HuH-7 (cell line): ENCODE measurements around the gene EIF4B.

Source experiments
- DNase-seq: peaks from one replicate; pipeline ENCODE4 v3.0.0; 2011; ENCODE audit warnings: low spot score

The EIF4B gene

DNA sequence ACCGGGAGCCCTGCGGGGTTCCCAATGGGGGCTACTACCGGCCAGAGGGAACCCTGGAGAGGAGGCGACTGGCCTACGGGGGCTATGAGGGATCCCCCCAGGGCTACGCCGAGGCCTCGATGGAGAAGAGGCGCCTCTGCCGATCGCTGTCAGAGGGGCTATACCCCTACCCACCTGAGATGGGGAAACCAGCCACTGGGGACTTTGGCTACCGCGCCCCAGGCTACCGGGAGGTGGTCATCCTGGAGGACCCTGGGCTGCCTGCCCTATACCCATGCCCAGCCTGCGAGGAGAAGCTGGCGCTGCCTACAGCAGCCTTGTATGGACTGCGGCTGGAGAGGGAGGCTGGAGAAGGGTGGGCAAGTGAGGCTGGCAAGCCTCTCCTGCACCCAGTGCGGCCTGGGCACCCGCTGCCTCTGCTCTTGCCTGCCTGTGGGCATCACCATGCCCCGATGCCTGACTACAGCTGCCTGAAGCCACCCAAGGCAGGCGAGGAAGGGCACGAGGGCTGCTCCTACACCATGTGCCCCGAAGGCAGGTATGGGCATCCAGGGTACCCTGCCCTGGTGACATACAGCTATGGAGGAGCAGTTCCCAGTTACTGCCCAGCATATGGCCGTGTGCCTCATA lies 53.3 kb downstream of the EIF4B start:
- no peak for DNase-seq

GRCh38 chr12:53060064-53060720 lies 53.9 kb downstream of the EIF4B start:
- no peak for DNase-seq

GRCh38 chr12:53060721-53061276 lies 54.5 kb downstream of the EIF4B start:
- no peak for DNase-seq

- peak; percentile 67 for DNase-seq
Observed at GRCh38 chr12:53061404-53062010, 55.3 kb downstream of the EIF4B start.

DNA sequence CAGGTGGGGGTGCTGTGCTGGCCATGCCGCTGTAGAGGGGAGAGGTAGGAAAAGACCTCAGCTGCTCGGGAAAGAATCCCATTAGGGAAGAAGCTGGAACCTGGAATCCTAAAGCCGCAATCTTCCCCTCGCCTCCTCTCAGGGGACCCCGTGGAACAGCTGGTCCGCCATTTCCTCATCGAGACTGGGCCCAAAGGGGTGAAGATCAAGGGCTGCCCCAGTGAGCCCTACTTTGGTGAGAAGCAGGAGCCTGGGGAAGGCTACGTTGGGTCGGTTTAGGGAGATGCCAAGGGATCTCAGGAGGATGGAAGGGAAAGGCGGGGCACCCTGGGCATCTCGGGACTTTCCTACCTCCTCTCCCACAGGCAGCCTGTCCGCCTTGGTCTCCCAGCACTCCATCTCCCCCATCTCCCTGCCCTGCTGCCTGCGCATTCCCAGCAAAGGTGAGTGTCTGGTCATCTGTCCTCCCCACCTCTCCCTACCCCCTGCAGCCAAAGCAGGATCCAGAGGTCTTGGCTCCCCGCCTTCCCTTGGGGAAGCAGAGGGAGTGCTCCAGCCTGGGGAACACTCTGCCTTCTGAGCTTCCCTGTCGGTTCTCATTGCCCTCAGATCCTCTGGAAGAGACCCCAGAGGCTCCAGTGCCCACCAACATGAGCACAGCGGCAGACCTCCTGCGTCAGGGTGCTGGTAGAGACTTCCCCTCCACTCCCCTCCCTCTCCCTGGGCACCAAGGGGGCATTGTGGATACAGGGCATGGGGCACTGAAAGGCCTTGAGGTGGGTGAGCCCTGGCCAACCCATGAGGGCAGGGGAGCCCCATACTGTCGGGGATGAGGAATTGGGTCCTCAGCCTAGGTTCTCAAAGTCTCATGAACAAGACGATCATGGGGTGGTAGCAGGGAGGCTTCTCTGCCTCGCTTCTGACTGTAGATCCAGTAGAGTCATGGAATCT lies 56.0 kb downstream of the EIF4B start:
- DNase-seq, result no peak

- no peak for DNase-seq
Observed at GRCh38 chr12:53062977-53063707, 56.9 kb downstream of the EIF4B start.

DNA sequence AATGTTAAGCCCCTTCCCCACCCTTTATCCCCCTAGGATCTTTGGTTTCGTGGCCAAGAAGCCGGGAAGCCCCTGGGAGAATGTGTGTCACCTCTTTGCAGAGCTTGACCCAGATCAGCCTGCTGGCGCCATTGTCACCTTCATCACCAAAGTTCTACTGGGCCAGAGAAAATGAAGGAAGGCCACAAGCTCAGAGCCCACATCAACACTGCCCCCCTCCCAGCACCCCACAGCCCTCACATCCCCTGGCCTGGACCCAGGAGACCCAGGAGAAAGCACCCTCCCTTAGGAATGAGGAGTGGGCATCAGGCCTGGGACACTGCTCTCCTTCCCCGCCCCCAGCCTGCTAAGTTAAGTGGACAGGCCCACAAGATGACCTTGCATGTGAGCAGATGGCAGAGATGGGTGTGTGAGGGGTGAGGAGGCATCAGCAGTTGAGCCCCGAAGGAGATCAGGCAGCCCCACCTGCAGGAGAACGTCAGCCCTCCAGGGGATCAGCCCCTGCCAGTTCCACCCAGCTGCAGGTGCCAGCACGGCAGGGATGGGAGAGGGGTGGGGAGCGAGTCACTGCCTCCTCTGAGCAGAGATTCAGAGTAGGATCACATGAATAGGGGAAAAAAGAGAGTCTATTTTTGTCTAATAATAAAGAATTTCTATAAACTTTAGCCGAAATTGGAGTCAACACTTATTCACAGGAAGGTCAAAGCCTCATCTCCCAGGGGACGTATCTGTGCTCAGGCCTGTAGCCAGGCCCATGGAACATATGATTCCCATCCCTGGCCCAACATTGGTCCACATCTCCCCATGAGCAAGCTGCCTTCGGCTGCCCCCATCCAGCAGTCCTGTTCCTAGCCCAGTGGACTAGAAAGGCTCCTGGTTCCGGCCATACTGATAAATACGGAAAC lies 57.7 kb downstream of the EIF4B start:
- no peak for DNase-seq

GRCh38 chr12:53064613-53065436 lies 58.6 kb downstream of the EIF4B start:
- no peak for DNase-seq

DNA sequence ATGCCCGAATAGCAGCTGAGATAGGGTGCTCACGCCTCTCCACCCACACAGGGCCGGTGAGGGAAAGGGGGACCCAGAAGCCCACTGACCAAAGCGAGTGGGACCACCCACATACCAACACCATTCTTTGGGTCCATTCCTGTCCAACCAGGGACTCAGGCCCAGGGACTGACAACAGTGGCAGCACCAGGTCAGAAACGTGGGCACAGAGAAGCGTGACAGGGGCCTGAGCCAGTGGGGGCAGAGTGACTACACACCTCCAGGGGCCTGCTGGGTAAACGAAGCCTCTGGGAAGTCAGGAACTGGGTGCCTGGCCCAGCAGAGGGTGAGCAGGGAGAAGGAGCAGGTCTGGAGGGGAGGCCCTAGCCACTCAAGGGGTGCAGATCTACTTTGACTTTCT lies 59.2 kb downstream of the EIF4B start:
- DNase-seq, result no peak

- peak; percentile 98 for DNase-seq
Observed at GRCh38 chr12:53065975-53066931, 60.0 kb downstream of the EIF4B start.

DNA sequence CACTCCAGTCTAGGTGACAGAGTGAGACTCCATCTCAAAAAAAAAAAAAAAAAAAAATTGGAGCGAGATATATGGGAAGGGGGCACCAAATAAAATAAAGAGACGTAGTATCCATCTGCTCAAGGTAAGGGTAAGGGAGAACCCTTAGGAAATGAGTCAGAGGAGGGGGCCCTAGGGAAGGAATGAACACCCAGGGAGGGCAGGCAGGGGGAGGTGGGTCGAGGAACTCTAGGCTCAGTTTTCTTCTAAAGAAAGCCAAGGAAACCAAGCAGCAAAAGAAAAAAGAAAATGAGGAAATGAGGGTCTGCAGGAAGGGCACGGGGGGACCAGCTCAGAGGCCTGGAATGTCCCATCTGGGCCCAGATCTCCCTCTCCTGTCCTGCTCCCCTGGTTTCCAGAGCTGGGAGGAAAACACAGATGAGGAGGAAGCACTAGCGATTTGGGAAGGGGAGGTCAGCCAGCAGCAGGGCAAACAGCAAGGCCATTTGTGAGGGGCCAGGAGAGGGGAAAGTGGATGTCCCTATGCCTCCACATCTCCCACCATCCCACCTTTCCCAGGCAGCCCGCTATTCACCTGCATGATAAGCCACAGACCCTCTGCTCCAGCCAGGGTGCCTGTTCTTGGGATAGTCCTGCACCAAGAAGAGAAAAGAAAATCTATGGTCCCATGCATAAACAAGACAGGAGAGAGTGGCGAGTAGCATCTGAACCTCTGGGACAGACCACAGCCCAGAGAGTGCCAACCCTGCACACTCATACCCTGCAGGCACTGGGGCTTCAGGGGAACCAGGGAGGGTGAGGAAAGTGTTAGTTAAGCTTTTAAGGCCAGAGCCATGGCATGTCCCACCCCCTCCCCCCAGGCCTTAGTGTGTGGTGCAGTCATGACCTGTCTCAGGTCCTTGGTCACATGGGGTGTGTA lies 61.1 kb downstream of the EIF4B start:
- DNase-seq, result no peak

- no peak for DNase-seq
Observed at GRCh38 chr12:53067993-53068770, 61.9 kb downstream of the EIF4B start.

GRCh38 chr12:53068811-53069585 lies 62.7 kb downstream of the EIF4B start:
- no peak for DNase-seq

- DNase-seq, result no peak
Observed at GRCh38 chr12:53069621-53070410, 63.6 kb downstream of the EIF4B start.
